Vagina (tissue), 2 donors: Measurements from ENCODE around the gene NFYC. TPM values are rescaled to one million over a fixed set of nuclear protein-coding genes. Genes with fewer than 3 reads are reported as not detected.

Experiments
- DNase-seq, 2 donors: peaks; one replicate each; pipeline ENCODE4 v3.0.0-alpha.2; 2017; ENCODE audit errors: extremely low spot score in 2 of 2
- H3K27ac ChIP-seq: fragments of 200-600 bp; sonication (generic); one replicate; pipeline ENCODE4 v1.5.1; 2019
- H3K27me3 ChIP-seq: fragments of 200-600 bp; sonication (generic); one replicate; pipeline ENCODE4 v1.5.1; 2019
- H3K36me3 ChIP-seq, 2 donors: fragments of 200-600 bp; sonication (generic); one replicate each; pipeline ENCODE4 v1.5.1; 2017 to 2019
- H3K4me1 ChIP-seq: fragments of 200-600 bp; sonication (generic); one replicate; pipeline ENCODE4 v1.5.1; 2019
- H3K4me3 ChIP-seq, 2 donors: fragments of 200-600 bp; sonication (generic); 1 replicate in 1 of 2; 2 replicates in 1 of 2; pipeline ENCODE4 v1.5.1; 2016 to 2019
- H3K9me3 ChIP-seq: fragments of 200-600 bp; sonication (generic); one replicate; pipeline ENCODE4 v1.5.1; 2019
- POLR2A ChIP-seq, 2 donors: fragments of 450-650 bp; IDR thresholded peaks; one replicate each; pipeline ENCODE4 v1.6.1; 2017; ENCODE audit warnings: antibody characterized with exemption in 2 of 2, mild to moderate bottlenecking in 2 of 2, moderate library complexity in 2 of 2
- POLR2AphosphoS5 ChIP-seq, 2 donors: sonication (generic); formaldehyde crosslinking; IDR thresholded peaks; one replicate each; pipeline ENCODE4 v1.9.0; 2017; ENCODE audit warnings: antibody characterized with exemption in 2 of 2, mild to moderate bottlenecking in 2 of 2, low read depth in 1 of 2; ENCODE audit not compliant: insufficient read depth in 1 of 2
- intact Hi-C: fragments of 100-400 bp; cut with DNase I; formaldehyde crosslinking; loops from one replicate; pipeline ENCODE4 v1.15.1; 2023
- total RNA-seq: library from RNA; depleted of rRNA; stranded (reverse); fragments of >200 nt; gene quantifications from one replicate; pipeline ENCODE4 v1.2.3, GENCODE V29; 2016
- TF ChIP-seq, protein P1 (sequence below), 3 experiments: fragments of 450-650 bp in 2 of 3; fragments of 200-600 bp in 1 of 3; sonication (generic) in 1 of 3; IDR thresholded peaks; one replicate each; pipeline ENCODE4 v1.5.1; 2017 to 2019; ENCODE audit warnings: antibody characterized with exemption in 3 of 3, mild to moderate bottlenecking in 2 of 3, moderate library complexity in 2 of 3

The NFYC gene
- total RNA-seq, 1 donor from 2014 or later = 61.6 TPM

DNA sequence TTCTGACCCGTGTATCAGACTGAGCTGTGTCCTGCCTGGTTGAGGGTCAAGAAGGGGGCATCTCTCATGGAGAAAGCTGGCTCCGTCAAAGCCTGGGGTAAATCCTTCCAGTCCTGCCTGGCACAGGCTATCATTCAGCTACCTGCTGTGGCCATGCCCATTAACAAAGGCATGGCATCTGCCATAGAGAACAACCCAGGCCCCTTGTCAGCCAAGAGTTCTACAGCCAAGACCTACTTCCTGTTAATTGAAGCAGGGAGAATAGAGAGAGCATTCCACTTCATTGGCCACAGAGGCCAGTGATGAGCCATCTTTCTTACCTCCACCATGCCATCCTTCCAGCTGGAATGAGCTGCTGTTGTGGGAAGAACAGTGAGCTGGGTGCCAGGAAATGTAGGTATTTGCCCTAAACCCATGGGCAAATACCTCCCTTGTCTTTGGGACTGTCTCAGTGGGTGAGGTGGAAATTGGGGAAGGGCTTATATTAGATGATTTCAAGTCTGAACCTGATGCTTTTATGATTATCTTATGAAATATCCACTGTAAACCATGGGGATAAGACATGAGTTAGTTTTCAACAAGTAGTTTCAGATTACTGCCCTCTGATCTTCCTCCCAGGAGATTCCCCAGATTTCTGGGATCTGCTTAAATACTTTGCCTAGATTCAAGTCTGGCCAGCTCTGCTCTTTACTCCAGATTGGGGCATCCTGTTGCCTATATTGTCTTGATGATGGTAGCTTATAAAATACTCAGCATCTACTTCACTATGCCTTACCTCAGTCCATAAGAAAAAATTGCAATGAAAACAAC, 80.8 kb downstream of the NFYC start:
- H3K4me3 ChIP-seq = no peak overlapping the region
- H3K27me3 ChIP-seq = no peaks in the 10 kb centered on the region
- no peaks in the 10 kb centered on the region for H3K4me1 ChIP-seq
- peaks cover 0 to 54% of the 10 kb centered on the region in 2 donors for H3K36me3 ChIP-seq
- H3K9me3 ChIP-seq = no peaks in the 10 kb centered on the region
- H3K27ac ChIP-seq = no peak overlapping the region
- TF ChIP-seq, protein P1, sequence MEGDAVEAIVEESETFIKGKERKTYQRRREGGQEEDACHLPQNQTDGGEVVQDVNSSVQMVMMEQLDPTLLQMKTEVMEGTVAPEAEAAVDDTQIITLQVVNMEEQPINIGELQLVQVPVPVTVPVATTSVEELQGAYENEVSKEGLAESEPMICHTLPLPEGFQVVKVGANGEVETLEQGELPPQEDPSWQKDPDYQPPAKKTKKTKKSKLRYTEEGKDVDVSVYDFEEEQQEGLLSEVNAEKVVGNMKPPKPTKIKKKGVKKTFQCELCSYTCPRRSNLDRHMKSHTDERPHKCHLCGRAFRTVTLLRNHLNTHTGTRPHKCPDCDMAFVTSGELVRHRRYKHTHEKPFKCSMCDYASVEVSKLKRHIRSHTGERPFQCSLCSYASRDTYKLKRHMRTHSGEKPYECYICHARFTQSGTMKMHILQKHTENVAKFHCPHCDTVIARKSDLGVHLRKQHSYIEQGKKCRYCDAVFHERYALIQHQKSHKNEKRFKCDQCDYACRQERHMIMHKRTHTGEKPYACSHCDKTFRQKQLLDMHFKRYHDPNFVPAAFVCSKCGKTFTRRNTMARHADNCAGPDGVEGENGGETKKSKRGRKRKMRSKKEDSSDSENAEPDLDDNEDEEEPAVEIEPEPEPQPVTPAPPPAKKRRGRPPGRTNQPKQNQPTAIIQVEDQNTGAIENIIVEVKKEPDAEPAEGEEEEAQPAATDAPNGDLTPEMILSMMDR (IDR thresholded peaks at IDR 0.05) = no peak
- no peak for TF ChIP-seq POLR2AphosphoS5 (IDR thresholded peaks at IDR 0.05; ENCODE audit: insufficient read depth in 1 of 2, low read depth in 1 of 2)
- no peak for TF ChIP-seq POLR2A (IDR thresholded peaks at IDR 0.05)
- intact Hi-C loops = no loop called here
- DNase-seq = no peak

DNA sequence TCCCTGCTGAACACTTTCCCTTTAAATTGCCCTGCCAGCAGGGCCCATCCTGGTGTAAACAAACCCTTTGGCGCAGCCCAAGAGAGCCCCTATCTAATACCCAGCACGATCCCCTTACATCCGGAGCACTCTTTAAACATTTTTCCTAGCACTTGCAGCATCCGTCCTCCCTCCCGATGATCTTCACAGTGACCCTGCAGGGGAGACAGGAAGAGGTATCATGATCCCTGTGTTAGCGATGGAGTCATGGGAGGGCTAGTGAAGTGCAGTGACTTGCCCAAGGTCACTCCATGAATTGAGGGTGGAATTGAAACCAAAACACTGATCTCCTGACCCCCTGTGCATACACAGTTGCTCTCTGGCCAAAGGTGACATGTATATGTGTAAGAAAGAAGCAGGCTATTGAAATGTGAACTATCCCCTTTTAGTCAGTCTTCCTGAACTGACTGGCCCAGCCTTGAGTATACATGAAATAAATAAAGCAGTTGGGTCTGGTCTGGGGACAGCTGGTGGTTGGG, 82.3 kb downstream of the NFYC start:
- Histone ChIP-seq H3K4me1 (no peaks in the 10 kb centered on the region), H3K36me3 (peaks cover 0 to 41% of the 10 kb centered on the region in 2 donors), H3K9me3 (no peaks in the 10 kb centered on the region), H3K27ac (no peak overlapping the region), H3K4me3 (no peak overlapping the region), H3K27me3 (no peaks in the 10 kb centered on the region)
- no peak for DNase-seq
- TF ChIP-seq, protein P1 (IDR thresholded peaks at IDR 0.05) = no peak
- TF ChIP-seq POLR2AphosphoS5 (IDR thresholded peaks at IDR 0.05; ENCODE audit: insufficient read depth in 1 of 2, low read depth in 1 of 2) (no peak), POLR2A (IDR thresholded peaks at IDR 0.05) (no peak)
- intact Hi-C loops = no loop called here

DNA sequence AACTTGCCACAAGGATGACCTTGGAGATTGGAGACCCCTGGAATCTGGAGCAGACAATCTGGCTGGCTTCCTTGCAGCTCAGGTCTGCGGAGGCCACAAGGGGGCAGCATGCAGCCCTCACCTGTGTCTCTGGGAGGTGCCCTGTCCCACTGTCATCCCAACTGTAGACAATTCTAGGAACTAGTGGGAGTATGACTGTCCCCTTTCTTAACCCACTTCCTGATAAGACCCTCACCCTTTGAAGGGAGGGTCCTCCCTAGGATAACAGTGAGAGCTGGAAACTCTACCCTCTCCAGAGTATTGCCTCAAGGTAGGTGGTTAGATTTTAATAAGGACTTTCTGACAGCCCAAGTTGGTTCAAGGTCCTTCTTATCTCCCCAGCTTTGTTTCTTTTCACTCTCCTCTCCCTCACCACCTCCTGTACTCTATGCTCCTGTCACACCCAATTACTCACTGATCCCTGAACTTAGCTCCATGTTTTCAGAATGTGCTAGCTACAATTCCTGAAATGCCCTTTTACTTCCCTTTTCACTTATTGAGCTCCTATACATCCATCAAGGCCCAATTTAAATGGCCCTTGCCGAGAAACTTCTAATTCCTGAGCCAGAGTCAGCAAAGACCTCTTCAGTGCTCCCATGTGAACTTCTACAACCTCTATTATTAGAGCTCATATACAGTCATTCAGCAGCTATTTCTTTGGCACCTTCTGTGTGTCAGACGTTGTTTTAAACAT, 82.9 kb downstream of the NFYC start:
- TF ChIP-seq, protein P1 (IDR thresholded peaks at IDR 0.05) = peak in 2 of 3 experiments; percentile 64 to 65
- no peak for TF ChIP-seq POLR2A (IDR thresholded peaks at IDR 0.05)
- TF ChIP-seq POLR2AphosphoS5 (IDR thresholded peaks at IDR 0.05; ENCODE audit: insufficient read depth in 1 of 2, low read depth in 1 of 2) = no peak
- Histone ChIP-seq H3K27ac (no peak overlapping the region), H3K27me3 (no peaks in the 10 kb centered on the region), H3K4me3 (no peak overlapping the region), H3K4me1 (no peaks in the 10 kb centered on the region), H3K9me3 (no peaks in the 10 kb centered on the region), H3K36me3 (peaks cover 0 to 37% of the 10 kb centered on the region in 2 donors)
- DNase-seq = no peak
- intact Hi-C loops = no loop called here

DNA sequence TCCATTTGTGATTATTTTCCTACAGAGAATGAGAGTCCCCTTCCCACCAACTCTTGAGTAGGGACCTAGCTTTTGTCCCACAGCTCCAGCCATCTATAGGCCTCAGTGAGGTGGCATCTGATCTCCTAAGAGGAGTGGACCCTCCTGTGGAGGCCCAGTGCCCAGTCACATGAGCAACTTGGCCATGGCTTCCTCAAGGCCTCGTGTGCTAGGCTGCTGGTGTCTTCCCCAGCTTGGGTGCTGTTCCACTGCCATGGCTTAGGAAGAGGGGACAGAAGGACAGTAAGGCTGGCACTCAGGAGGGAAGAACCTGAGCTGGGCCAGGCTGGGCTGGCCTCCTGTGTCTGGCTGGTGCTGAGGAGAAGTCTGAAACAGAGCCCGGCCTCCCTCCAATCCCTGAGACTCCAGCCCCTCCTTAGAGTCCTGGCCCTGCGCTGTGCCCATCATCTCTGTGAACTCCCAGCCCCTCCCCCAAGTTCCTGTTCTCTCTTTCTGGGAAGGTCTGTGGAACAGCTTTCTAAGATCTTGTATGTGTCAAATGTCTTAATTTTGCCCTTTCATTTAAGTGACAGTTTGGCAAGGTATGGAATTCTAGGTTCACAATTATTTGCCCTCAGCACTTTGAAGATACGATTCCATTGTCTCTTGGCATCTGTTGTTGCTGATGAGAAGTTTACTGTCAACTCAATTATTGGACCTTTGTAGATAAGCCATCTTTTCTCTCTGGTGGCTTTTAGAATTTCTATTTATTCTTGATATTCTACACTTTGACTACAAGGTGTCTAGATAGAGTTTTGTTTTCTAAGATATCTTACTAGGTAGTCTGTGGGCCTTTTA, 85.0 kb downstream of the NFYC start:
- intact Hi-C loops = no loop called here
- Histone ChIP-seq H3K4me3 (no peak overlapping the region), H3K9me3 (no peaks in the 10 kb centered on the region), H3K36me3 (peaks cover 0 to 16% of the 10 kb centered on the region in 2 donors), H3K27me3 (no peaks in the 10 kb centered on the region), H3K4me1 (no peaks in the 10 kb centered on the region), H3K27ac (no peak overlapping the region)
- TF ChIP-seq, protein P1 (IDR thresholded peaks at IDR 0.05) = no peak
- no peak for TF ChIP-seq POLR2AphosphoS5 (IDR thresholded peaks at IDR 0.05; ENCODE audit: insufficient read depth in 1 of 2, low read depth in 1 of 2)
- DNase-seq = no peak
